Thoracic aorta (tissue), 2 donors: ENCODE measurements around the gene MCF2L2. TPM values are rescaled to one million over a fixed set of nuclear protein-coding genes. Genes with fewer than 3 reads are reported as not detected.

Source experiments
- ATAC-seq: fragments of 150-250 bp; one replicate; pipeline ENCODE4 v1.8.0; 2017; ENCODE audit warnings: low read depth; ENCODE audit not compliant: insufficient number of reproducible peaks, low FRiP score
- DNase-seq: peaks from one replicate; pipeline ENCODE4 v3.0.0-alpha.2; 2020; ENCODE audit warnings: low spot score
- H3K27ac ChIP-seq, 2 donors: fragments of 200-600 bp; sonication (generic); 1 replicate in 1 of 2; 2 replicates in 1 of 2; pipeline ENCODE4 v1.5.1; 2016; ENCODE audit warnings: mild to moderate bottlenecking in 2 of 2, moderate library complexity in 2 of 2
- H3K27me3 ChIP-seq: fragments of 200-600 bp; sonication (generic); replicated peaks from 2 replicates; pipeline ENCODE4 v1.6.0; 2016; ENCODE audit warnings: mild to moderate bottlenecking; ENCODE audit not compliant: insufficient read depth
- H3K36me3 ChIP-seq: fragments of 200-600 bp; sonication (generic); one replicate; pipeline ENCODE4 v1.5.1; 2016
- H3K4me1 ChIP-seq, 2 donors: fragments of 200-600 bp; sonication (generic); 1 replicate in 1 of 2; 2 replicates in 1 of 2; pipeline versions ENCODE4 v1.5.1 to v1.6.0; 2016; ENCODE audit warnings: low read depth in 2 of 2, mild to moderate bottlenecking in 1 of 2; ENCODE audit not compliant: control insufficient read depth in 1 of 2
- H3K4me3 ChIP-seq: fragments of 200-600 bp; sonication (generic); 2 replicates; pipeline ENCODE4 v1.5.1; 2016; ENCODE audit warnings: mild to moderate bottlenecking
- H3K9me3 ChIP-seq: fragments of 200-600 bp; sonication (generic); 2 replicates; pipeline ENCODE4 v1.5.1; 2016
- CTCF ChIP-seq: fragments of 200-600 bp; sonication (generic); IDR thresholded peaks from one replicate; pipeline ENCODE4 v1.5.1; 2019; ENCODE audit warnings: antibody characterized with exemption
- total RNA-seq, 2 donors: library from RNA; depleted of rRNA; stranded (reverse); fragments of >200 nt; gene quantifications; one replicate each; pipeline versions ENCODE4 v1.1.0 to v1.2.3, GENCODE V29; 2016

The MCF2L2 gene
- total RNA-seq, 2 donors from 2014 or later: 0.85 to 1.5 TPM

GRCh38 chr3:183285828-183286457, 142.5 kb downstream of the MCF2L2 start:
- no peaks in the 10 kb centered on the region for H3K27me3 ChIP-seq
- no peaks in the 10 kb centered on the region for H3K36me3 ChIP-seq
- no peak for TF ChIP-seq CTCF
- peak overlapping the region; percentile 70 to 81 for H3K27ac ChIP-seq
- no peaks in the 10 kb centered on the region for H3K9me3 ChIP-seq
- H3K4me1 ChIP-seq: peaks cover 14 to 43% of the 10 kb centered on the region in 2 donors
- H3K4me3 ChIP-seq: peak overlapping the region; percentile 10
- DNase-seq (peak; percentile 68), ATAC-seq (peak; percentile 92)

GRCh38 chr3:183285318-183285717, 143.1 kb downstream of the MCF2L2 start:
- Histone ChIP-seq H3K4me3 (peak overlapping the region; percentile 10), H3K36me3 (no peaks in the 10 kb centered on the region), H3K27me3 (no peaks in the 10 kb centered on the region), H3K9me3 (no peaks in the 10 kb centered on the region), H3K27ac (peak overlapping the region; percentile 70 to 81), H3K4me1 (peaks cover 14 to 43% of the 10 kb centered on the region in 2 donors)
- DNase-seq (no peak), ATAC-seq (no peak)
- no peak for TF ChIP-seq CTCF

- DNase-seq (no peak), ATAC-seq (no peak)
- Histone ChIP-seq H3K27ac (peak overlapping the region in 1 of 2 donors; percentile 70), H3K4me3 (no peak overlapping the region), H3K36me3 (no peaks in the 10 kb centered on the region), H3K27me3 (no peaks in the 10 kb centered on the region), H3K4me1 (peaks cover 14 to 43% of the 10 kb centered on the region in 2 donors), H3K9me3 (no peaks in the 10 kb centered on the region)
- no peak for TF ChIP-seq CTCF
Observed at GRCh38 chr3:183284570-183284969, 143.8 kb downstream of the MCF2L2 start.

- DNase-seq: no peak
- H3K9me3 ChIP-seq: no peaks in the 10 kb centered on the region
- no peak overlapping the region for H3K4me3 ChIP-seq
- H3K4me1 ChIP-seq: peaks cover 14 to 43% of the 10 kb centered on the region in 2 donors
- H3K36me3 ChIP-seq: no peaks in the 10 kb centered on the region
- no peak for TF ChIP-seq CTCF
- no peak overlapping the region for H3K27ac ChIP-seq
- no peak for ATAC-seq
- no peaks in the 10 kb centered on the region for H3K27me3 ChIP-seq
Observed at GRCh38 chr3:183283886-183284285, 144.5 kb downstream of the MCF2L2 start.

- no peaks in the 10 kb centered on the region for H3K27me3 ChIP-seq
- ATAC-seq (no peak), DNase-seq (no peak)
- no peaks in the 10 kb centered on the region for H3K36me3 ChIP-seq
- H3K9me3 ChIP-seq: no peaks in the 10 kb centered on the region
- peaks cover 11 to 21% of the 10 kb centered on the region in 2 donors for H3K4me1 ChIP-seq
- no peak for TF ChIP-seq CTCF
- no peak overlapping the region for H3K4me3 ChIP-seq
- no peak overlapping the region for H3K27ac ChIP-seq
Observed at GRCh38 chr3:183281126-183281797, 147.2 kb downstream of the MCF2L2 start.
